ENCODE measurements around the gene HS3ST3A1.
A peak's percentile ranks its signal among the peaks of the same experiment; 100 is the strongest.
"Not testable (repeated sequence)": the region's sequence is repeated elsewhere in the genome, so short reads cannot be mapped to it uniquely, and the experiment has no call there.

The HS3ST3A1 gene

GRCh38 chr17:13569398-13570123 lies 32.2 kb downstream of the HS3ST3A1 start:
- peak; percentile 46 for DNase-seq

GRCh38 chr17:13568582-13569397 lies 32.9 kb downstream of the HS3ST3A1 start:
- DNase-seq, result no peak

GRCh38 chr17:13563866-13564265 lies 37.9 kb downstream of the HS3ST3A1 start:
- DNase-seq, result no peak

GRCh38 chr17:13562271-13562800 lies 39.4 kb downstream of the HS3ST3A1 start:
- no peak for DNase-seq

- DNase-seq, result no peak
These were observed 40.0 kb downstream of the HS3ST3A1 start for GRCh38 chr17:13561606-13562270.

- DNase-seq, result no peak
These were observed 40.8 kb downstream of the HS3ST3A1 start for GRCh38 chr17:13560935-13561334.

GRCh38 chr17:13558588-13558987 lies 43.1 kb downstream of the HS3ST3A1 start:
- no peak for DNase-seq

GRCh38 chr17:13557077-13557476 lies 44.7 kb downstream of the HS3ST3A1 start:
- DNase-seq, result no peak

GRCh38 chr17:13554231-13554630 lies 47.5 kb downstream of the HS3ST3A1 start:
- no peak for DNase-seq

GRCh38 chr17:13550291-13550690 lies 51.4 kb downstream of the HS3ST3A1 start:
- DNase-seq, result no peak

- DNase-seq, result not testable (repeated sequence)
These were observed 53.2 kb downstream of the HS3ST3A1 start for GRCh38 chr17:13548576-13548975.

GRCh38 chr17:13546851-13547250 lies 54.9 kb downstream of the HS3ST3A1 start:
- no peak for DNase-seq

- DNase-seq, result no peak
These were observed 55.8 kb downstream of the HS3ST3A1 start for GRCh38 chr17:13545941-13546340.

- no peak for DNase-seq
These were observed 57.0 kb downstream of the HS3ST3A1 start for GRCh38 chr17:13544765-13545164.

GRCh38 chr17:13544292-13544691 lies 57.4 kb downstream of the HS3ST3A1 start:
- DNase-seq, result no peak

GRCh38 chr17:13542636-13543035 lies 59.1 kb downstream of the HS3ST3A1 start:
- DNase-seq, result no peak

GRCh38 chr17:13541032-13541480 lies 60.7 kb downstream of the HS3ST3A1 start:
- no peak for DNase-seq

- DNase-seq, result no peak
These were observed 61.2 kb downstream of the HS3ST3A1 start for GRCh38 chr17:13540546-13540945.

GRCh38 chr17:13539421-13539820 lies 62.3 kb downstream of the HS3ST3A1 start:
- no peak for DNase-seq

GRCh38 chr17:13538841-13539411 lies 62.8 kb downstream of the HS3ST3A1 start:
- no peak for DNase-seq

- DNase-seq, result no peak
These were observed 63.7 kb downstream of the HS3ST3A1 start for GRCh38 chr17:13537871-13538643.

GRCh38 chr17:13537167-13537731 lies 64.5 kb downstream of the HS3ST3A1 start:
- DNase-seq, result no peak

All from SHP77 treated with DMSO at 0.1 percent for 48 hours (cell line).